Measurements from ENCODE around the gene ADAMTS12.

DNA sequence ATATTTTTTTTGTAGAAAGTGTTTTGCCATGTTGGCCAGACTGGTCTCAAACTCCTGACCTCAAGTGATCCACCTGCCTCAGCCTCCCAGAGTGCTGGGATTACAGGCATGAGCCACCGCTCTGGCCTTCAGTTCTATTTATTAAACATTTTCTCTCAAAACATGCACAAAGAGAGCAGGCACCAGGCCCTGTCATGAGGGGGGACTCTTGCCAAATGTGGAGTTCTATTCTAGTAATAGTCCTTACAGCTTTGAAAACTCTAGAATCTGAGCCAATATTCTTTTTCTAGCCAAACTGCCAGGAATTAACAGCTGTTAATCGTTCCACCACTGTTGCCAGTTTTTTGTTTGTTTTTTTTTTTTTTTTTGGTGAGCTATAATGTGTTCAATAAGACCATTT lies 326.5 kb downstream of the ADAMTS12 start:
- TF ChIP-seq CTCF (conservative IDR thresholded peaks at IDR 0.05 in 1 of 2, IDR thresholded peaks at IDR 0.05 in 1 of 2; ENCODE audit: low read depth in 1 of 2, low read length in 2 of 2), result no peak
- TF ChIP-seq EZH2 (IDR thresholded peaks at IDR 0.05; ENCODE audit: low read length, missing control alignments), result no peak
